ENCODE measurements around the gene TXLNB.
"Not testable (repeated sequence)": the region's sequence is repeated elsewhere in the genome, so short reads cannot be mapped to it uniquely, and the experiment has no call there.

TXLNB gene

DNA sequence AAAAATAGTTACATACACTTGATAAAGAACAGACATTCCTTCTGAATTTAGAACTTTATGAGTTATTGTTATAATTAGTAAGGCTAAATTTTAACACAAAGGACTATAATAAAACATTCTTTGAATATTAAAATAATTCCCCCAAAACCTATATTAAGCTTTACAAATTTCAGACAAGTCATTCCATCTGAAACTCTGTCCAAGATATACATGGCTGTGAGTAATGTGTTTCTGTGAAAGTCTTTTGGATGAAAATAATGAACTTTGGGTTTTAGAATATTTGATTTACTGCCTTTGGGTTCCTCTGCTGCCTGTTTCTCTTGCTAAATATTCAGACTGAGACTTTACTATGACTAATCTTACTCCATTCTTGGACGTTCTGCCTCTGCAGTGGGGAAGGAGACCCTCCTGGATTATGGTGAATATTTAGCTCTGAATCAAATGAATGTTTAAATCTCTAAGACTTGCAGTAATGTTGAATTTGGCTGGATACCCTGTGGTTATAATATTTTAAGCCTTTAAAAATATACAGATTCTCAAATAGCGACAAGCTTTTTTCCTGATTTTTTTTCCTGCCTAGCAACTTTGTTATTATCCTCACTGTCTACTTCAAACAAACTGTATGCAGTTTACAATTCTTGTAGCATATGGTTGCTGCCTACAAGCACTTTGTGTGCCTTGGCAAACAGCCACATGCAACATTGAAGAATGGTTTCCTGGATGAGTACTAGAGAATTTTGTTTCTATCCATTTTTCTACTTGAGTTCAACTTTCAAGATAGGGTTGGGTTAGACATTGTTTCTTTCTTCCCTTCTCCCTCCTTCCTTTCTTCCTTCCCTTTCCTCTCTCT lies 51.4 kb downstream of the TXLNB start:
- in situ Hi-C loops (cut with MboI; ENCODE audit: low sequenced_read_pairs): no loop called here

- in situ Hi-C loops (cut with MboI; ENCODE audit: low sequenced_read_pairs): no loop called here
Measured at GRCh38 chr6:139239064-139239463, 52.7 kb downstream of the TXLNB start.

GRCh38 chr6:139236105-139236504 lies 55.7 kb downstream of the TXLNB start:
- in situ Hi-C loops (cut with MboI; ENCODE audit: low sequenced_read_pairs): no loop called here

GRCh38 chr6:139235661-139236060 lies 56.1 kb downstream of the TXLNB start:
- in situ Hi-C loops (cut with MboI; ENCODE audit: low sequenced_read_pairs): no loop called here

- in situ Hi-C loops (cut with MboI; ENCODE audit: low sequenced_read_pairs): not testable (repeated sequence)
Measured at GRCh38 chr6:139234193-139234592, 57.6 kb downstream of the TXLNB start.

DNA sequence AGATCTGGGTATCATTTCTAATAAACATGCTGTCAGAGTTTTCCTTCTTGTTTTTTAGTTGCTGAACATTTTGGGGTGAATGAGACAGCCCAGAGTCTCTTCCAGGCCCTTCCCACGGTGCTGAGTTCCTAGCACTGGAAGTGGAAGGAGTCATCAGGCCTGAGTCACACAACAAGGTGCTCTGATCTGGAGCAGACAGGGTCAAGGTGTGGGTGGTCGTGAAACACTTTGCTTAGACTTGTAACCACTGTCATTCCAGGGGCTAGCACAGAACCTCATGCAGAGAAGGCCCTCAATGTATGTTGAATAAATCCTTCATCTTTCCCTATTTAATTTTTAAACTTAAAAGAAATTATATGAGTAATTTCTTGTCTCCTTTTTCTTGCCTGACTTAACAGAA lies 60.6 kb downstream of the TXLNB start:
- in situ Hi-C loops (cut with MboI; ENCODE audit: low sequenced_read_pairs): no loop called here

DNA sequence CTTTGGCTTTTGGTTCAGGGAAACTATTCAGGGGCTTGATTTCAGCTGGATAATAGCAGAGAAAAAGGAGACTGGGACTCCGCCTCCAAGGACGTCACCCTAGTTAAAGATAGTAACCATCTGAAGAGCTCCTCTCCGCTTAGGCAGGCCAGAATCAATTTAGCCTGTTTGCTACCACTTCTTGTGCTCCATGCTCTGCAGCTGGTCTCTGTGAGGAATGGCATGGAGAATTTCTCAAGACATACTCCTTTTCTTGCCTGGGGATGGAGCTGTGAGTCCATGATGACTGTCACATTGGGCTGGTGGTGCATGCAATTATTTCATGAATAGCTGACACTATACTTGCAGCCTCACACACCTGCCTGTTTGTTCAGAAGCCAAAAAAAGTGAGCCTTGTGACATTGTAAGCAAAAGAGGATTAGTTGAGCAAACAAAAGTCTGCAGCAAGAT lies 61.4 kb downstream of the TXLNB start:
- in situ Hi-C loops (cut with MboI; ENCODE audit: low sequenced_read_pairs): no loop called here

- in situ Hi-C loops (cut with MboI; ENCODE audit: low sequenced_read_pairs): loop anchor here (10.0 kb wide), 1 partner anchor 136 kb away; no protein-coding TSS in a partner anchor
Measured at GRCh38 chr6:139228387-139228786, 63.4 kb downstream of the TXLNB start.

DNA sequence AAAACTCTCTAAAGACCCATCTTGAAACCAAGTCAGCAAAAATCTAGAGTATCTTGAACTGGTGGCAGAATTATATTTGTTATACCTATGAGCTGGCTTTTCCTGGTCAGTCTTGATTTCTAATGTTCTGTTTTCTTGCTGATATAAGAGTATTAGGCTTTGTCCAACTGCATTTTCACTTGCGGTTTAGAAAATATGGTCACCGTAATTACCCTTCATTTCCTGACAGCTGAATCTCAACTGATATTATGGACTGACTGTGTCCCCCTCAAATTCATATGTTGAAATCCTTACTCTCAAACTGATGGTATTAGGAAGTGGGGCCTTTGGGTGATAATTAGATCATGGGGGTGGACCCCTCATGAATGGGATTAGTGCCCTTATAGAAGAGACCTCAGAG lies 72.1 kb downstream of the TXLNB start:
- in situ Hi-C loops (cut with MboI; ENCODE audit: low sequenced_read_pairs): loop anchor here (10.0 kb wide), 1 partner anchor 145 kb away; no protein-coding TSS in a partner anchor

GRCh38 chr6:139219271-139219729 lies 72.5 kb downstream of the TXLNB start:
- in situ Hi-C loops (cut with MboI; ENCODE audit: low sequenced_read_pairs): no loop called here

GRCh38 chr6:139212460-139212859 lies 79.3 kb downstream of the TXLNB start:
- in situ Hi-C loops (cut with MboI; ENCODE audit: low sequenced_read_pairs): not testable (repeated sequence)

GRCh38 chr6:139210766-139211165 lies 81.0 kb downstream of the TXLNB start:
- in situ Hi-C loops (cut with MboI; ENCODE audit: low sequenced_read_pairs): not testable (repeated sequence)

DNA sequence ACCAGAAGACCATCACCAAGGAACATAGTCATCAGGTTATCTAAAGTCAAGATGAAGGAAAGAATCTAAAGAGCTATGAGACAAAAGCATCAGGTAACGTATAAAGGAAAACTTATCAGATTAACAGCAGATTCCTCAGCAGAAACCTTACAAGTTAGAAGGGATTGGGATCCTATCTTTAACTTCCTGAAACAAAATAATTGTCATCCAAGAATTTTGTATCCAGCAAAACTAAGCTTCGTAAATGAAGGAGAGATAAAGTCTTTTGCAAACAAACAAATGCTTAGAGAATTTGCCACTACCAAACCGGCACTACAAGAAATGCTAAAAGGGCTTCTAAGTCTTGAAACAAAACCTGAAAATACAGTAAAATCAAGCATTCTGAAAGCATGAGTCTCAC lies 86.0 kb downstream of the TXLNB start:
- in situ Hi-C loops (cut with MboI; ENCODE audit: low sequenced_read_pairs): no loop called here

GRCh38 chr6:139204978-139205377 lies 86.8 kb downstream of the TXLNB start:
- in situ Hi-C loops (cut with MboI; ENCODE audit: low sequenced_read_pairs): no loop called here

DNA sequence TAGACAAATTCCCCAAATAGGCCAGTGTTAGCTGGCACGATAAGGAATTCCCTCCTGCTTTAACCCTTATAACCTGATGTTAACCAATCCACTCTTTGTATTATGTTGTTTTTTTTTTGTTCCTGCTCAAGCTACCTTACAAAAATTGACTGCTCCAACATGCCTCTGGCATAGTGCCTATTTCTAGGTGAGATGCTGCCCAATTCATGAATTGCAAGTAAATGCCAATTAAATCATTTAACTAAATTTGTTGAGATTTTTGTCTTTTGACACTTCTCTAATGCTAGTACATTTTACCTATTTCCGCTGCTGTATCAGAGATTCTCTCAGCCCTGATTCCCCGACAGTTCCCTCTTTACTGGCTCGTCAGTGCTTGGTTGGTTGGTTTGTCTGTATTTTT lies 90.4 kb downstream of the TXLNB start:
- in situ Hi-C loops (cut with MboI; ENCODE audit: low sequenced_read_pairs): no loop called here

GRCh38 chr6:139198529-139199288 lies 93.1 kb downstream of the TXLNB start:
- in situ Hi-C loops (cut with MboI; ENCODE audit: low sequenced_read_pairs): no loop called here

- in situ Hi-C loops (cut with MboI; ENCODE audit: low sequenced_read_pairs): no loop called here
Measured at GRCh38 chr6:139194740-139195139, 97.1 kb downstream of the TXLNB start.
